Sigmoid colon (tissue), 4 donors: Measurements from ENCODE around the gene PPP2R2B.

Experiments
- POLR2AphosphoS5 ChIP-seq, 4 donors: sonication (generic); formaldehyde crosslinking; IDR thresholded peaks; one replicate each; pipeline ENCODE4 v1.6.1; 2017; ENCODE audit warnings: antibody characterized with exemption in 4 of 4
- TF ChIP-seq, protein P1 (sequence below), 4 experiments: fragments of 450-650 bp in 3 of 4; fragments of 200-600 bp in 1 of 4; IDR thresholded peaks; one replicate each; pipeline ENCODE4 v1.5.1; 2016 to 2019; ENCODE audit warnings: antibody characterized with exemption in 4 of 4, mild to moderate bottlenecking in 3 of 4, moderate library complexity in 2 of 4

DNA sequence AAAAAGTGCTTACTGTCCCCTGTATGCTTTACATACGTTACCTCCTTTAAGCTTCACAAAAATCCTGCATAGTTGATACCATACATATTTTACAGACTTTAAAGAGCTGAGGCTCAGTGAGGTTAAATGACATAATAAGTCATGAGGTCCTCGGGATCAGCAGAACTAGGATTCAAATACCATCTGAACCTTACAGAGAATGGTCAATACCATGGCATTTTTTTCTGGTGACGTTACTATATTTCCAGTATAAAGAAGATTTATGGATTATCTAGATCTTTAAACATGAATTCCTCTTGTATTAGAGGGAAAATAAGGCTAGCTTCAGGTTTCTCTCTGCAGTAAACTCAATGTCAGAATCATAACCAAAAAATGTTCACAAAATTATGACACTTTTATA, 208.9 kb downstream of the PPP2R2B start:
- TF ChIP-seq POLR2AphosphoS5 (IDR thresholded peaks at IDR 0.05), result no peak
- TF ChIP-seq, protein P1, sequence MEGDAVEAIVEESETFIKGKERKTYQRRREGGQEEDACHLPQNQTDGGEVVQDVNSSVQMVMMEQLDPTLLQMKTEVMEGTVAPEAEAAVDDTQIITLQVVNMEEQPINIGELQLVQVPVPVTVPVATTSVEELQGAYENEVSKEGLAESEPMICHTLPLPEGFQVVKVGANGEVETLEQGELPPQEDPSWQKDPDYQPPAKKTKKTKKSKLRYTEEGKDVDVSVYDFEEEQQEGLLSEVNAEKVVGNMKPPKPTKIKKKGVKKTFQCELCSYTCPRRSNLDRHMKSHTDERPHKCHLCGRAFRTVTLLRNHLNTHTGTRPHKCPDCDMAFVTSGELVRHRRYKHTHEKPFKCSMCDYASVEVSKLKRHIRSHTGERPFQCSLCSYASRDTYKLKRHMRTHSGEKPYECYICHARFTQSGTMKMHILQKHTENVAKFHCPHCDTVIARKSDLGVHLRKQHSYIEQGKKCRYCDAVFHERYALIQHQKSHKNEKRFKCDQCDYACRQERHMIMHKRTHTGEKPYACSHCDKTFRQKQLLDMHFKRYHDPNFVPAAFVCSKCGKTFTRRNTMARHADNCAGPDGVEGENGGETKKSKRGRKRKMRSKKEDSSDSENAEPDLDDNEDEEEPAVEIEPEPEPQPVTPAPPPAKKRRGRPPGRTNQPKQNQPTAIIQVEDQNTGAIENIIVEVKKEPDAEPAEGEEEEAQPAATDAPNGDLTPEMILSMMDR (IDR thresholded peaks at IDR 0.05), result no peak
